HL-60 (cell line): ENCODE results near the gene PLXDC2.

Source experiments
- GABPA ChIP-seq: IDR thresholded peaks from 2 replicates; pipeline ENCODE4 v1.6.1; 2012; ENCODE audit warnings: low read depth
- TF ChIP-seq, protein P1 (sequence below): IDR thresholded peaks from one replicate; pipeline ENCODE4 v1.5.1; 2011; ENCODE audit warnings: low read length, control low read depth, inconsistent platforms; ENCODE audit not compliant: insufficient read depth

- TF ChIP-seq, protein P1, sequence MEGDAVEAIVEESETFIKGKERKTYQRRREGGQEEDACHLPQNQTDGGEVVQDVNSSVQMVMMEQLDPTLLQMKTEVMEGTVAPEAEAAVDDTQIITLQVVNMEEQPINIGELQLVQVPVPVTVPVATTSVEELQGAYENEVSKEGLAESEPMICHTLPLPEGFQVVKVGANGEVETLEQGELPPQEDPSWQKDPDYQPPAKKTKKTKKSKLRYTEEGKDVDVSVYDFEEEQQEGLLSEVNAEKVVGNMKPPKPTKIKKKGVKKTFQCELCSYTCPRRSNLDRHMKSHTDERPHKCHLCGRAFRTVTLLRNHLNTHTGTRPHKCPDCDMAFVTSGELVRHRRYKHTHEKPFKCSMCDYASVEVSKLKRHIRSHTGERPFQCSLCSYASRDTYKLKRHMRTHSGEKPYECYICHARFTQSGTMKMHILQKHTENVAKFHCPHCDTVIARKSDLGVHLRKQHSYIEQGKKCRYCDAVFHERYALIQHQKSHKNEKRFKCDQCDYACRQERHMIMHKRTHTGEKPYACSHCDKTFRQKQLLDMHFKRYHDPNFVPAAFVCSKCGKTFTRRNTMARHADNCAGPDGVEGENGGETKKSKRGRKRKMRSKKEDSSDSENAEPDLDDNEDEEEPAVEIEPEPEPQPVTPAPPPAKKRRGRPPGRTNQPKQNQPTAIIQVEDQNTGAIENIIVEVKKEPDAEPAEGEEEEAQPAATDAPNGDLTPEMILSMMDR, result no peak
- no peak for TF ChIP-seq GABPA
These were observed 131.0 kb downstream of the PLXDC2 start for GRCh38 chr10:19947215-19947614.
